Fibroblast of skin of left quadriceps (primary cell): ENCODE results near the gene ZNF281.
"Not testable (repeated sequence)": the region's sequence is repeated elsewhere in the genome, so short reads cannot be mapped to it uniquely, and the experiment has no call there.

Experiments
- DNase-seq, 2 experiments: peaks; one replicate each; pipeline ENCODE4 v3.0.0-alpha.2; 2013; ENCODE audit warnings: low read depth in 2 of 2

The ZNF281 gene

GRCh38 chr1:200409761-200410565, at the start of gene ZNF281:
Gene ZNF281, minus strand, starts transcription at chr1:200410036. Its CDS starts 331 bp downstream, at chr1:200409705.
- DNase-seq, result peak; percentile 86 to 88

DNA sequence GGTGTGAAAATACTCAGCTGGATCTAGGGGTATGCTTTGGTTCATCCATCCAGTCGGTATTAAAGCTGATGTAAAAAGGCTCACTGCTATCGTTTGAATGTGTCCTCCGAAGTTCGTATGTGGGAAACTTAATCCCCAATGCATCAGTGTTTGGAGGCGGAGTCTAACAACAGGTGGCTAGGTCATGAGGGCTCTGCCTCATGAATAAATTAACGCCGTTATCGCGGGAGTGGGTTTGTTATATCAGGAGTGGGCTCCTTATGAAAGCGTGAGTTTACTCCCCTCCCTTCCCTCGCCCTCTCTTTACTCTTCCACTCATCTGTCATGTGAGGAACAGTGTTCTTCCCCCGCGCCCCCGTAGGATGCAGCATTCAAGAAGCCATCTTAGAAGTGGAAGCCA, 48.9 kb upstream of the ZNF281 start:
- DNase-seq, result no peak

GRCh38 chr1:200457810-200458209, 48.0 kb upstream of the ZNF281 start:
- DNase-seq, result no peak

- no peak for DNase-seq
Observed at GRCh38 chr1:200454425-200454824, 44.6 kb upstream of the ZNF281 start.

- DNase-seq, result no peak
Observed at GRCh38 chr1:200453553-200453905, 43.7 kb upstream of the ZNF281 start.

DNA sequence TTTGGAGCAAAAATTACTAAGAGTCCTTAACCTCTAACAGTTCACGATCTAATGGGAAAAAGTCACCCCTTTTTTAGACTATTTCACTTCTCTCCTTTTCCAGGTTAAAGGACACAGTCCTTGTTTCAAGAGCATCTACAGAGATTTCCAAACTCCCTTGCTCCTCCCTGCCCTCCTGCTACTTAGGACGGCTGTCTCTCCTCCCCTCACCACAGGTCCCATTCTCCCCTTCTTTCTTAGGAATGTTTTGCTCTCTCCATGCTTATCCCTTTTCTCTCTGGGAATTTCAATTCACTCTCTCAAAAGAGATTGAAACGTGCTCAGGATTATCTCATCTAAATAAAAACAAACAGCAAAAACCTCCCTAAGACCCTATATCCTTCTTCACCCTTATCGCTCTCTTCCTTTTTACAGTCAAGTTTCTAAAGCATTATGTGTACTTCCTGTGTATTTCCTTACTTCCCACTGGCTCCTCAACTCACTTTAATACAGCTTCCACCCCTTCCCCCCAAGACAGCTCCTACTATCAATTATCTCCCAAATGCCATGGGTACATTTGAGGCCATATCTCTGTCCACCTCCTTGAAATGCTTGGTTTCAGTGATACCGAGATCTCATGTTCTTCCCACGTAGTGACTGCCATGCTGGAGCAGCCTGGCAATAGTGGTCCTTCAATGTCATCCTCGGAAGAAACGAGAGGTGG, 43.2 kb upstream of the ZNF281 start:
- no peak for DNase-seq

- no peak for DNase-seq
Observed at GRCh38 chr1:200448034-200448762, 38.4 kb upstream of the ZNF281 start.

GRCh38 chr1:200445213-200445612, 35.4 kb upstream of the ZNF281 start:
- DNase-seq, result peak; percentile 60 to 63

DNA sequence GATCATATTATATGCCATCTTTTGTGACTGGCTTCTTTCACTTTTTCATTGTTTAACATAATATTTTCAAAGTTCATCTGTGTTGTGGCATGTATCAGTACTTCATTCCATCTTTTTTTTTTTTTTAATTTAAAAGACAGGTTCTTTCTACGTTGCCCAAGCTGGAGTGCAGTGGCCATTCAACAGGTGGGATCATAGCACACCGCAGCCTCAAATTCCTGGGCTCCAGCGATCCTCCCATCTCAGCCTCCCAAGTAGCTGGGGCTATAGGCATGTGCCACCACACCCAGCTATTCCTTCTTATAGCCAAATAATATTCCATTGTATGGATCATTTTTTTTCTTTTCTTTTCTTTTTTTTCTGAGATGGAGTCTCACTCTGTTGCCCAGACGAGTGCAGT, 34.6 kb upstream of the ZNF281 start:
- no peak for DNase-seq

DNA sequence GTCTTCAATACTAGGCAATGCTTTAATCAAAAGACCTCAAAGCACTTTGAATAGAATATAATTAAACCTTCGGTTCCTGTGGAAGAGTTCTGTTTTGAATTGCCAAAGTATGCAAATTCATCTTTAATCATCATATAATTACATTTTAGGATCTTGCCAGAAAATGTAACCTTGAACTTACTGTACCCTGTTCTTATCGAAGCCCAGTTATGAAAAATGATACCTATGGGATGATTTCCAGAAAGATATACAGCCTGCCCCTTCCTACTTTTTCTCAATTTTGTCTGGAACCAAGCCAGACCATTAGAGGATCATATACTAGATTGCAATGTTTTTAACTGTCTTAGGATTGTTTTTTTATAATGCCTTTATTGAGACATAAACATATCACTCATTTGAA, 34.0 kb upstream of the ZNF281 start:
- no peak for DNase-seq

DNA sequence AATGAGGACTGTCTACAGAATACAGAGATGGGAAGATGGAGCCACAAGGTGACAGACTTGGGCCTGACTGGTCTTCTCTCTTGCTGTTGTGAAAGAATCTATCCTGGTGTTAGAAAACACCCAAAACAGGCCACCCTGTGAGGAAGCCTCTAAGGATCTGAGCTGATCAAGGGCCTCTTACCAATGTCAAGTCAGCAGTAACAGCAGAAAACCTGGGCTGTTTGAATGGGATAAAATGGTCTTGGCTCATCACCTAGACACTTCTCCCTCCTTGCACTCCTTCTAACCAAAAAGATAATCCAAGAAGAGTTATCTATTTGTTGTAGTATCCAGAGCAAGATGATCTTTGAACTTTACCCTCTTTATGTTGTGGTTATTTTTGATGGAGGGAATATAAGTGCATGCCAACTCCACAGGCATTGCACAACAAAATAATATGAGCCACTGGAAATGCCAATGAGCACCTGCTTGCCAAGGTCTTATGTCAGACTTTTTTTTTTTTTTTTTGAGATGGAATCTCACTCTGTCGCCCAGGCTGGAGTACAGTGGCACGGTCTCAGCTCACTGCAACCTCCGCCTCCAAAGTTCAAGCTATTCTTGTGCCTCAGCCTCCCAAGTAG, 32.8 kb upstream of the ZNF281 start:
- no peak for DNase-seq

DNA sequence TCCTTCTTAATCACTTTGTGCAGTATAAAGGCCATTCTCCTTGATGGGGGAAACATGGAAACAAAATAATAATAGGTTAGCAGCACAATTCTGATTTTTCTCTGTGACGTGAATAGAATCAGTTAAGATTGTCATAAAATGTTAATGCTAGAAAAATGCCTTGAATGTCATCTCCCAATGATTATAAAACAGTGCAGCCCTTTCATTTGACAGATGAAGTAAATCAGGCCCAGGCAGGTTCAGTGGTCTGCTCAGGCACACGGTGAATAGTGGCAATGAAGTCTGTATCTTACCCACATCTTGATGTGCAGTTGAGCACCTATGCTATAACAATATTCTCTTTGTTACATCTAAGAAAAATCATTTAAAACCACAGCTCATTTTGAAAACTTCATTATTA, 32.2 kb upstream of the ZNF281 start:
- DNase-seq, result no peak

GRCh38 chr1:200438911-200439310, 29.1 kb upstream of the ZNF281 start:
- DNase-seq, result peak in 1 of 2 experiments; percentile 28

DNA sequence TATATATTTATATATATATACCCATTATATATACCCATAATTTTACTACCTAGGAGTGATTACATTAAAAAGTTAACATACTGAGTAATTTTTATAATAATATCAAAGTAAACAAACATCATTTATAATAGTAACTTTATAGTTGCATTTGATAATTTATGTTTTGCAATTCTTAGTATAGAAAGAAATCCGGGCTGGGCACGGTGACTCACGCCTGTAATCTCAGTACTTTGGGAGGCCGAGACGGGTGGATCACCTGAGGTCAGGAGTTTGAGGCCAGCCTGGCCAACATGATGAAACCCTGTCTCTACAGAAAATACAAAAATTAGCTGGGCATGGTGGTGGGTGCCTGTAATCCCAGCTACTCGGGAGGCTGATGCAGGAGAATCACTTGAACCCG, 28.6 kb upstream of the ZNF281 start:
- not testable (repeated sequence) for DNase-seq

- no peak for DNase-seq
Observed at GRCh38 chr1:200437556-200438203, 27.8 kb upstream of the ZNF281 start.

DNA sequence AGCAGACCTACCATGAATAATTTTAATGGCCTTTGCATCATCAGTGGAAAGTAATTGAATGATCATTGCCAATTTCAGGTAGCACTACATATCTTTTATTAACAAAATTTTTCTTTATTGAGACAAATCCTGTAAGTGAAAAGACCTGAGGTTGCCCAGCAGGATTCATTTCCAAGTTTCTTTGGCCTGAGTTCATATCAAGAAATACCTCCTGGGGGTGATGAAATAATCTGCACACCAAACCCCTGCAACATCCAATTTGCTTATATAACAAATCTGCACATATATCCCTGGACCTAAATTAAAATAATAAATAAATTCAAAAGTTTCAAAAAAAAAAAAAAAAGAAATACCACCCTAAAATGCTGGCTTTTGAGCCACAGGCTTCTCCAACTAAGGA, 27.3 kb upstream of the ZNF281 start:
- no peak for DNase-seq

DNA sequence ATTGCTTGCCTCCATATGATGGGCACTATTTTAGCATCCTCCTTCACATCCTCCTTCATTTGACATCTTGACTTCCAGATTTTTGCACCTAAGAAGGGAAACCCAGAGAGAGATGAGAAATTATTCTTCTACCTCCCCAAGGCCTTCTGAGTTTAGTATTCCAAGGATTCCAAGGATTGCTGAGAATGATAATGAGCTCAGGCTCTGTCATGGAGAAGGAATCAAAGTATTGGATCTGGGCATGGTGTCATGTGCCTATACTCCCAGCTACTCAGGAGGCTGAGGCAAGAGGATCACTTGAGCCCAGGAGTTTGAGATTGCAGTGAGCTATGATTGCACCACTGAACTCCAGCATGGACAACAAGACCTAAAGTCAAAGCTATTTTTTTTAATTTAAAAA, 26.6 kb upstream of the ZNF281 start:
- no peak for DNase-seq

DNA sequence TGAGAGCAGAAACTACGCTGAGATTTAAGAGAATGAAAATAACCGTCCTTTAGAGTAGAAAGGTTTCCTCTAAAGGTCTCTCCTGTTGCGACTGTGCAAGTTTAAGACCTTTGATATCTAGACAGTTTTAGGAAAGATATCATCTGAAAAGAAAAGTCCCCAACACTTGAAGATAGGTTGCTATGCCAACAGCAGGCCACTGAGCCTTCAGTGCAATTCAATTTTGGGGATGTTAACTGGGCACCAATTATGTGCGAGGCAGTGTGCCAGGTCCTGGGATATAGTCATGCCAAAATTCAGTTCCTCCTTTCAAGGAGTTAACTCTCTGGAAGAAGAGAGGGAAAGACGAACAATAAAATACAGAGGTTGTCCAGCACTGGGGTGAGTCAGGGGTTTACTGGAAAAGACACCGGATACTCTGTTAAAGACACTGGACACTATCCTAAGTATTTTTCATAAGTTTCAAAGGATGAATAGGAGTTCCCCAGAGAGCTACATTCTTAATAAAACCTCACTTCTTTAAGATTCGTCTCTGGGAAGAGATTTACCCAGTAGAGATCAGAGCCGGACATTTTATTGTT, 25.5 kb upstream of the ZNF281 start:
- no peak for DNase-seq

DNA sequence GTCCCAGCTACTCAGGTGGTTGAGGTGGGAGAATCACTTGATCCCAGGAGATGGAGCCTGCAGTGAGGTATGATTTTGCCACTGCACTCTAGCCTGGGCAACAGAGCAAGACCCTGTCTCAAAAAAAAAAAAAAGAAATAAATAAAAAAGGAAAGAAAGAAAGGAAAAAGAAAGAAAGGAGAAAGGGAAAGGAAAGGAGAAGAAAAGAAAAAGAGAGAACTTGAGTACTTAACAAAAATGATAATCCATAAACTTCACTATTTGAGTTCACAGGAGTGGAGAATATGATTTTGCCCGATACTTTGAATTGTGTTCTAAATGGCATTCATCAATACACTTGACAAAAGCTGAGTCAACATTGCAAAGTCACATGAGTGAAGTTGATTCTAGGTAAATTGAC, 23.8 kb upstream of the ZNF281 start:
- DNase-seq, result no peak

DNA sequence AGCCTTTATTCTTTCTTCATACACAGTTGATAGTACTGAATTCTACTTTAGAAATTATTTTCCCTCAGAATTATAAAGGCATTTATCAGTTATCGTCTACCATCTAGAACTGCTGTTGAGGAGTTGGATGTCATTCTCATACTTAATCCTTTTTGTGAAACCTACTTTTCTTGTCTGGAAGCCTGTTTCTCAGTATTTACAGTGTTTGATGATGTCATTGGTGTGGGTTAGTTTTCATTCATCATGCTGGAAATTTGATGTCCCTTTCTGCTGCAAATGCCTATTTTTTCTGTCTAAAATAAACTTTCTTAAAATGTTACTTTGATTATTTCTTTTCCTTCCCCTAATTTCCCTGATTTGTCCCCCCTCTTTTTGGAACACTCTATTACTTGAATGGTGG, 22.8 kb upstream of the ZNF281 start:
- DNase-seq, result no peak

GRCh38 chr1:200429221-200429751, 19.4 kb upstream of the ZNF281 start:
- DNase-seq, result peak; percentile 44
